H1 (cell line): ENCODE results near the gene USP3. TPM values are rescaled to one million over a fixed set of nuclear protein-coding genes. Genes with fewer than 3 reads are reported as not detected.

Experiments used
- CTCF ChIA-PET: fragments of 300-600 bp; sonication (Branson Sonifier 250); formaldehyde crosslinking; loops from one replicate; lab custom pipeline; 2021; ENCODE audit not compliant: partially characterized antibody; lab: Charles Lee
- POLR2A ChIA-PET: fragments of 300-600 bp; sonication (Branson Sonifier 250); formaldehyde crosslinking; loops from one replicate; lab custom pipeline; 2021; ENCODE audit warnings: inconsistent platforms; ENCODE audit not compliant: partially characterized antibody; lab: Charles Lee
- DNase-seq, 2 experiments: peaks; one replicate each; pipeline versions ENCODE4 v3.0.0 to v3.0.0-alpha.2; 2010 to 2022; ENCODE audit warnings: low spot score in 2 of 2, low read depth in 1 of 2, mixed read lengths in 1 of 2
- FAIRE-seq: peaks from 2 replicates; lab custom pipeline; 2011; peaks lifted over from hg19 to GRCh38; lab: Jason Lieb, UNC
- H2AFZ ChIP-seq: 2 replicates; pipeline ENCODE4 v1.8.1; 2012; ENCODE audit warnings: low read length, inconsistent platforms
- H2AK5ac ChIP-seq: 2 replicates; pipeline ENCODE4 v1.6.1; 2013; ENCODE audit warnings: low read depth, low read length
- H2BK120ac ChIP-seq: replicated peaks from 2 replicates; pipeline ENCODE3; 2013; ENCODE audit warnings: low read depth, low read length, inconsistent platforms
- H2BK12ac ChIP-seq: 2 replicates; pipeline ENCODE4 v1.6.1; 2013; ENCODE audit warnings: low read depth, low read length
- H2BK15ac ChIP-seq: 2 replicates; pipeline ENCODE4 v1.6.1; 2013; ENCODE audit warnings: low read length
- H2BK20ac ChIP-seq: 2 replicates; pipeline ENCODE4 v1.6.1; 2013; ENCODE audit warnings: low read length
- H2BK5ac ChIP-seq: 2 replicates; pipeline ENCODE4 v1.6.1; 2013; ENCODE audit warnings: low read depth, low read length
- H3K14ac ChIP-seq: 2 replicates; pipeline ENCODE4 v1.6.1; 2013; ENCODE audit warnings: inconsistent platforms; ENCODE audit not compliant: insufficient read length
- H3K18ac ChIP-seq: 2 replicates; pipeline ENCODE4 v1.6.1; 2013; ENCODE audit warnings: low read length; ENCODE audit errors: extremely low read depth
- H3K23ac ChIP-seq: 2 replicates; pipeline ENCODE4 v1.6.1; 2013; ENCODE audit warnings: inconsistent platforms; ENCODE audit not compliant: insufficient read length
- H3K23me2 ChIP-seq: 2 replicates; pipeline ENCODE4 v1.6.1; 2013; ENCODE audit warnings: low read depth, low read length
- H3K27ac ChIP-seq: 2 replicates; pipeline ENCODE4 v1.6.1; 2011; ENCODE audit warnings: low read depth, low read length, inconsistent platforms
- H3K27me3 ChIP-seq, 4 experiments: replicated peaks in 1 of 4; 1 replicate in 1 of 4; 2 replicates in 3 of 4; pipeline versions ENCODE4 v1.6.1 to v1.8.1; 2011 to 2013; ENCODE audit warnings: low read length in 3 of 4, mild to moderate bottlenecking in 3 of 4, inconsistent platforms in 2 of 4, mixed read lengths in 2 of 4, moderate library complexity in 1 of 4; ENCODE audit not compliant: control insufficient read depth in 3 of 4, insufficient read depth in 3 of 4; ENCODE audit errors: extremely low read depth in 1 of 4
- H3K36me3 ChIP-seq, 4 experiments: 2 replicates each; pipeline versions ENCODE4 v1.6.1 to v1.8.1; 2011 to 2013; ENCODE audit warnings: mild to moderate bottlenecking in 4 of 4, low read length in 3 of 4, moderate library complexity in 2 of 4, control low read depth in 1 of 4, inconsistent platforms in 1 of 4; ENCODE audit not compliant: insufficient read depth in 4 of 4, control insufficient read depth in 2 of 4
- H3K4ac ChIP-seq: replicated peaks from 2 replicates; pipeline ENCODE3; 2013; ENCODE audit warnings: low read length, low read depth, mixed read lengths, inconsistent platforms; ENCODE audit not compliant: insufficient read length
- H3K4me1 ChIP-seq, 4 experiments: replicated peaks in 1 of 4; 1 replicate in 1 of 4; 2 replicates in 3 of 4; pipeline versions ENCODE4 v1.6.1 to v1.8.1; 2011 to 2013; ENCODE audit warnings: low read length in 3 of 4, inconsistent platforms in 2 of 4, mixed read lengths in 1 of 4; ENCODE audit not compliant: insufficient read depth in 4 of 4, control insufficient read depth in 3 of 4
- H3K4me2 ChIP-seq, 2 experiments: 2 replicates each; pipeline versions ENCODE4 v1.6.1 to v1.8.1; 2011 to 2013; ENCODE audit warnings: low read depth in 2 of 2, low read length in 2 of 2, control low read depth in 1 of 2, inconsistent platforms in 1 of 2, mild to moderate bottlenecking in 1 of 2; ENCODE audit not compliant: insufficient read depth in 1 of 2
- H3K4me3 ChIP-seq, 4 experiments: fragments of 200-600, 300-600 bp in 1 of 4; sonication (generic), shearing (Covaris generic), sonication (Bioruptor Twin) in 1 of 4; 2 replicates each; pipeline versions ENCODE4 v1.5.1 to v1.8.1; 2011 to 2016; ENCODE audit warnings: low read length in 4 of 4, low read depth in 3 of 4, control low read depth in 2 of 4, inconsistent platforms in 2 of 4, mild to moderate bottlenecking in 2 of 4, mixed read lengths in 1 of 4, moderate library complexity in 1 of 4; ENCODE audit not compliant: insufficient read depth in 2 of 4; ENCODE audit errors: extremely low read depth in 1 of 4
- H3K56ac ChIP-seq: replicated peaks from 2 replicates; pipeline ENCODE3; 2013; ENCODE audit warnings: low read depth, mild to moderate bottlenecking, mixed read lengths, low read length, inconsistent platforms; ENCODE audit not compliant: insufficient read length
- H3K79me1 ChIP-seq: 2 replicates; pipeline ENCODE4 v1.6.1; 2013; ENCODE audit warnings: low read depth, low read length, control low read depth
- H3K79me2 ChIP-seq, 2 experiments: 2 replicates each; pipeline versions ENCODE4 v1.6.1 to v1.8.1; 2012 to 2013; ENCODE audit warnings: low read length in 2 of 2, mild to moderate bottlenecking in 2 of 2, inconsistent platforms in 1 of 2; ENCODE audit not compliant: insufficient read depth in 2 of 2, control insufficient read depth in 1 of 2
- H3K9ac ChIP-seq, 4 experiments: replicated peaks in 1 of 4; 1 replicate in 1 of 4; 2 replicates in 3 of 4; pipeline versions ENCODE4 v1.6.1 to v1.8.1; 2011 to 2013; ENCODE audit warnings: low read depth in 3 of 4, low read length in 3 of 4, control low read depth in 2 of 4, mild to moderate bottlenecking in 2 of 4, moderate library complexity in 2 of 4, inconsistent platforms in 1 of 4; ENCODE audit errors: extremely low read depth in 1 of 4
- H3K9me3 ChIP-seq, 2 experiments: 2 replicates each; pipeline versions ENCODE4 v1.6.1 to v1.8.1; 2012 to 2013; ENCODE audit warnings: mild to moderate bottlenecking in 2 of 2, moderate library complexity in 2 of 2, control low read depth in 1 of 2, inconsistent platforms in 1 of 2, low read depth in 1 of 2, low read length in 1 of 2, mixed read lengths in 1 of 2; ENCODE audit not compliant: insufficient read depth in 2 of 2
- H4K20me1 ChIP-seq, 2 experiments: replicated peaks in 1 of 2; 2 replicates each; pipeline versions ENCODE3 to v1.8.1; 2011 to 2013; ENCODE audit warnings: inconsistent platforms in 2 of 2, low read length in 2 of 2, mild to moderate bottlenecking in 1 of 2; ENCODE audit not compliant: insufficient read depth in 2 of 2, control insufficient read depth in 1 of 2
- H4K5ac ChIP-seq: 2 replicates; pipeline ENCODE4 v1.6.1; 2013; ENCODE audit warnings: low read length, low read depth, mixed read lengths, inconsistent platforms; ENCODE audit not compliant: insufficient read length
- H4K8ac ChIP-seq: 2 replicates; pipeline ENCODE4 v1.8.0; 2013; ENCODE audit warnings: mild to moderate bottlenecking, moderate library complexity, low read length, inconsistent platforms; ENCODE audit not compliant: insufficient read depth; ENCODE audit errors: extremely low read depth
- H4K91ac ChIP-seq: replicated peaks from 2 replicates; pipeline ENCODE3; 2013; ENCODE audit warnings: low read length, mixed read lengths, inconsistent platforms; ENCODE audit not compliant: insufficient read length
- CEBPB ChIP-seq: IDR thresholded peaks from 2 replicates; pipeline ENCODE4 v1.6.1; 2012; ENCODE audit warnings: low read depth, low read length
- CHD1 ChIP-seq: IDR thresholded peaks from 2 replicates; pipeline ENCODE4 v1.6.1; 2012; ENCODE audit warnings: low read depth, low read length, improper control_type of control experiment
- NRF1 ChIP-seq: IDR thresholded peaks from 2 replicates; pipeline ENCODE4 v1.6.1; 2011; ENCODE audit warnings: mild to moderate bottlenecking, low read depth, low read length, improper control_type of control experiment
- SRF ChIP-seq: IDR thresholded peaks from 2 replicates; pipeline ENCODE4 v1.6.1; 2011; ENCODE audit warnings: mild to moderate bottlenecking, low read depth, low read length, moderate library complexity
- WGBS, 2 experiments: shearing (Covaris generic) in 1 of 2; methylation state at CpG; one replicate each; pipeline versions ENCODE4 v1.1.6 to v1.1.7; 2013 to 2015; ENCODE audit warnings: low lambda C conversion rate in 2 of 2, mixed read lengths in 2 of 2, inconsistent platforms in 1 of 2, low coverage in 1 of 2, missing lambda C conversion rate in 1 of 2; ENCODE audit not compliant: insufficient replicate concordance in 2 of 2, insufficient coverage in 1 of 2, insufficient read length in 1 of 2; ENCODE audit errors: extremely low coverage in 1 of 2, missing lambda C conversion rate in 1 of 2; 5-methylcytosine and 5-hydroxymethylcytosine counted together
- polyA plus RNA-seq, 7 experiments: library from polyadenylated mRNA; depleted of rRNA in 3 of 7; stranded (reverse) in 5 of 7; unstranded in 2 of 7; fragments of >200 nt in 5 of 7; fragments of 200-250 nt in 2 of 7; gene quantifications; 1 replicate in 5 of 7; 2 replicates in 1 of 7; 4 replicates in 1 of 7; pipeline versions ENCODE4 v1.2.1 to v1.2.3, GENCODE V29; 2011 to 2013; ENCODE audit warnings: missing spikeins in 2 of 7, mixed read lengths in 2 of 7
- total RNA-seq: library from RNA; stranded (reverse); fragmentation: NEBNext Ultra II Directional; extraction: Animal tissue kit (Norgen Biotek cat#: 25700); gene quantifications from 2 replicates; pipeline ENCODE4 v1.2.1, GENCODE V29; 2021

The USP3 gene
- total and polyA plus RNA-seq, 2 of the 8 experiments (the other 6 are each of a cell fraction or from before 2014, with no cell fraction given), result 15.5 to 16.2 TPM

DNA sequence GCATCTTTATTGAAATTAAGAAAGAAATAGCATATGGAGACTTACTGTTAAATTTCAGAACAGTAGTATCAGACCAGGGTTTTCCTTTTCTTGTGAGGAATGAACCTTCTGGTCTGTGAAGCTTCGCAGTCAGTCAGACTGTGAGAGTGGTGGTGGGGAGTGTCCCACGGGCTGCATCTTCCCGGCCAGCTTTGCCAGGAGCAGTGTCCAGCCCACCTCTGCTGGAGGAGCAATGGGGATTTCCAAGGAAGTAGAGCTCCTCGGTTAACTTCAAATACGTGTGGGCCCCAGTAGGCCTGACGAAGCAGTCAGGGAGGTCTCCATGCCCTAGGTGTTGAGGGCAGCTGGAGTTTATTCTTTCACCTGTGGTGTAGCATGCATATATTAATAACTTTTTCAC is 51.9 kb downstream of the USP3 start:
- H2BK15ac ChIP-seq, result no peak overlapping the region
- H3K18ac ChIP-seq, result no peak overlapping the region
- ChIA-PET CTCF (interaction anchor here (0.7 to 1.6 kb wide), 3 partner anchors 10 to 69 kb away, joined by 3 to 5 read pairs (median 5); partner anchors contain the start of gene USP3), POLR2A (interaction anchor here (1.6 kb wide), 1 partner anchor 9 kb away, joined by 8 read pairs; no protein-coding TSS in a partner anchor)
- H3K79me2 ChIP-seq, result no peaks in the 10 kb centered on the region
- no peak overlapping the region for H3K14ac ChIP-seq
- no peak overlapping the region for H3K4me2 ChIP-seq
- H3K79me1 ChIP-seq, result no peaks in the 10 kb centered on the region
- no peak overlapping the region for H2BK5ac ChIP-seq
- no peak overlapping the region for H4K91ac ChIP-seq
- H2AFZ ChIP-seq, result no peak overlapping the region
- no peaks in the 10 kb centered on the region for H3K27me3 ChIP-seq
- H2BK120ac ChIP-seq, result no peak overlapping the region
- H4K5ac ChIP-seq, result no peak overlapping the region
- no peak overlapping the region for H3K4me3 ChIP-seq
- DNase-seq (no peak), FAIRE-seq (no peak)
- H3K36me3 ChIP-seq, result no peaks in the 10 kb centered on the region
- no peak overlapping the region for H2BK12ac ChIP-seq
- no peak overlapping the region for H3K27ac ChIP-seq
- peaks cover 3 to 14% (median 14%) of the 10 kb centered on the region in 4 experiments; a peak in 6 of 7 replicates for H3K4me1 ChIP-seq
- no peak overlapping the region for H3K23ac ChIP-seq
- H3K4ac ChIP-seq, result no peak overlapping the region
- peaks cover 2% of the 10 kb centered on the region; the same call in 1 of the 2 replicates for H3K23me2 ChIP-seq
- H3K9me3 ChIP-seq, result no peaks in the 10 kb centered on the region
- no peak overlapping the region for H3K9ac ChIP-seq
- no peak overlapping the region for H2BK20ac ChIP-seq
- 72% methylated on average over 6 of the region's 6 CpGs; no CpG with 5 or more reads in 1 of the 2 experiments for WGBS, 2 experiments
- H4K8ac ChIP-seq, result no peak overlapping the region
- H2AK5ac ChIP-seq, result no peak overlapping the region
- H3K56ac ChIP-seq, result no peak overlapping the region
- no peaks in the 10 kb centered on the region for H4K20me1 ChIP-seq
- TF ChIP-seq CEBPB (no peak), CHD1 (no peak), SRF (no peak), NRF1 (no peak)
